Neural progenitor cell (in vitro differentiated cells): Measurements from ENCODE around the gene SLC1A4. TPM values are rescaled to one million over a fixed set of nuclear protein-coding genes. Genes with fewer than 3 reads are reported as not detected.

Experiments
- DNase-seq: peaks from one replicate; pipeline ENCODE4 v3.0.0-alpha.2; 2016; ENCODE audit warnings: low spot score
- H2AFZ ChIP-seq: fragments of 200-600 bp; sonication (generic); replicated peaks from 2 replicates; pipeline ENCODE4 v1.6.1; 2016; ENCODE audit warnings: antibody characterized with exemption
- H3F3A ChIP-seq: fragments of 200-600 bp; sonication (generic); 2 replicates; pipeline ENCODE4 v1.6.1; 2016; ENCODE audit warnings: antibody characterized with exemption, low read depth
- H3K27ac ChIP-seq: fragments of 200-600 bp; sonication (generic); 2 replicates; pipeline ENCODE4 v1.5.1; 2016; ENCODE audit warnings: mild to moderate bottlenecking
- H3K27me3 ChIP-seq: fragments of 200-600 bp; sonication (generic); 2 replicates; pipeline ENCODE4 v1.6.1; 2016; ENCODE audit warnings: mild to moderate bottlenecking, moderate library complexity
- H3K36me3 ChIP-seq: fragments of 200-600 bp; sonication (generic); 2 replicates; pipeline ENCODE4 v1.5.1; 2016
- H3K4me1 ChIP-seq: fragments of 200-600 bp; sonication (generic); 2 replicates; pipeline ENCODE4 v1.6.1; 2016; ENCODE audit warnings: mixed run types
- H3K4me2 ChIP-seq: fragments of 200-600 bp; sonication (generic); 2 replicates; pipeline ENCODE4 v1.6.1; 2016
- H3K4me3 ChIP-seq: fragments of 200-600 bp; sonication (generic); 2 replicates; pipeline ENCODE4 v1.5.1; 2016
- H3K79me2 ChIP-seq: fragments of 200-600 bp; sonication (generic); 2 replicates; pipeline ENCODE4 v1.6.1; 2016; ENCODE audit warnings: low read depth
- H3K9ac ChIP-seq: fragments of 200-600 bp; sonication (generic); 2 replicates; pipeline ENCODE4 v1.6.1; 2016
- H3K9me3 ChIP-seq: fragments of 200-600 bp; sonication (generic); 2 replicates; pipeline ENCODE4 v1.5.1; 2016; ENCODE audit warnings: low read depth
- H4K20me1 ChIP-seq: fragments of 200-600 bp; sonication (generic); 2 replicates; pipeline ENCODE4 v1.6.1; 2016; ENCODE audit warnings: low read depth
- H3K27ac Mint-ChIP-seq: 3 replicates; pipeline ENCODE4 v1.8.0; 2021; ENCODE audit warnings: mixed read lengths
- H3K27me3 Mint-ChIP-seq: 2 replicates; pipeline ENCODE4 v1.8.0; 2022; ENCODE audit warnings: low read depth, mild to moderate bottlenecking, inconsistent platforms, moderate library complexity, mixed read lengths; ENCODE audit not compliant: insufficient read depth
- H3K36me3 Mint-ChIP-seq: 3 replicates; pipeline ENCODE4 v1.8.0; 2021; ENCODE audit warnings: mixed read lengths
- H3K4me1 Mint-ChIP-seq: 3 replicates; pipeline ENCODE4 v1.8.0; 2021; ENCODE audit warnings: mixed read lengths
- H3K4me3 Mint-ChIP-seq: 3 replicates; pipeline ENCODE4 v1.8.0; 2021; ENCODE audit warnings: mild to moderate bottlenecking, moderate library complexity, mixed read lengths
- H3K9me3 Mint-ChIP-seq: 3 replicates; pipeline ENCODE4 v1.8.0; 2020; ENCODE audit warnings: mixed read lengths
- EZH2 ChIP-seq: fragments of 200-600 bp; sonication (generic); IDR thresholded peaks from 2 replicates; pipeline ENCODE4 v1.6.1; 2017; ENCODE audit warnings: antibody characterized with exemption, mild to moderate bottlenecking, moderate library complexity
- EZH2phosphoT487 ChIP-seq: fragments of 200-600 bp; sonication (generic); IDR thresholded peaks from 2 replicates; pipeline ENCODE4 v1.6.1; 2017; ENCODE audit warnings: antibody characterized with exemption
- total RNA-seq: library from RNA; depleted of rRNA; stranded (reverse); fragments of >200 nt; gene quantifications from 2 replicates; pipeline ENCODE4 v1.2.3, GENCODE V29; 2015; ENCODE audit warnings: low replicate concordance
- TF ChIP-seq, protein P1 (sequence below): fragments of 200-600 bp; sonication (generic); IDR thresholded peaks from 2 replicates; pipeline ENCODE4 v1.5.1; 2017; ENCODE audit warnings: antibody characterized with exemption, mild to moderate bottlenecking

SLC1A4 gene
- total RNA-seq, 1 donor from 2014 or later, result 1.3 TPM

GRCh38 chr2:65061910-65062339, 72.7 kb downstream of the SLC1A4 start:
- Mint-ChIP-seq H3K9me3 (no peaks in the 10 kb centered on the region), H3K36me3 (peaks cover 9% of the 10 kb centered on the region), H3K27me3 (peaks cover 2% of the 10 kb centered on the region), H3K27ac (peak overlapping the region; percentile 72), H3K4me3 (no peak overlapping the region), H3K4me1 (peaks cover 42% of the 10 kb centered on the region)
- Histone ChIP-seq H3K9ac (no peak overlapping the region), H3K4me1 (peaks cover 24% of the 10 kb centered on the region), H3K27me3 (no peaks in the 10 kb centered on the region), H3K79me2 (peaks cover 100% of the 10 kb centered on the region), H4K20me1 (peaks cover 83% of the 10 kb centered on the region), H3K4me3 (no peak overlapping the region), H3K9me3 (no peaks in the 10 kb centered on the region), H3K36me3 (no peaks in the 10 kb centered on the region), H2AFZ (no peak overlapping the region), H3K4me2 (peak overlapping the region; percentile 19), H3F3A (no peaks in the 10 kb centered on the region), H3K27ac (no peak overlapping the region)
- no peak for TF ChIP-seq EZH2phosphoT487
- TF ChIP-seq, protein P1, sequence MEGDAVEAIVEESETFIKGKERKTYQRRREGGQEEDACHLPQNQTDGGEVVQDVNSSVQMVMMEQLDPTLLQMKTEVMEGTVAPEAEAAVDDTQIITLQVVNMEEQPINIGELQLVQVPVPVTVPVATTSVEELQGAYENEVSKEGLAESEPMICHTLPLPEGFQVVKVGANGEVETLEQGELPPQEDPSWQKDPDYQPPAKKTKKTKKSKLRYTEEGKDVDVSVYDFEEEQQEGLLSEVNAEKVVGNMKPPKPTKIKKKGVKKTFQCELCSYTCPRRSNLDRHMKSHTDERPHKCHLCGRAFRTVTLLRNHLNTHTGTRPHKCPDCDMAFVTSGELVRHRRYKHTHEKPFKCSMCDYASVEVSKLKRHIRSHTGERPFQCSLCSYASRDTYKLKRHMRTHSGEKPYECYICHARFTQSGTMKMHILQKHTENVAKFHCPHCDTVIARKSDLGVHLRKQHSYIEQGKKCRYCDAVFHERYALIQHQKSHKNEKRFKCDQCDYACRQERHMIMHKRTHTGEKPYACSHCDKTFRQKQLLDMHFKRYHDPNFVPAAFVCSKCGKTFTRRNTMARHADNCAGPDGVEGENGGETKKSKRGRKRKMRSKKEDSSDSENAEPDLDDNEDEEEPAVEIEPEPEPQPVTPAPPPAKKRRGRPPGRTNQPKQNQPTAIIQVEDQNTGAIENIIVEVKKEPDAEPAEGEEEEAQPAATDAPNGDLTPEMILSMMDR, result no peak
- TF ChIP-seq EZH2, result no peak
- no peak for DNase-seq

DNA sequence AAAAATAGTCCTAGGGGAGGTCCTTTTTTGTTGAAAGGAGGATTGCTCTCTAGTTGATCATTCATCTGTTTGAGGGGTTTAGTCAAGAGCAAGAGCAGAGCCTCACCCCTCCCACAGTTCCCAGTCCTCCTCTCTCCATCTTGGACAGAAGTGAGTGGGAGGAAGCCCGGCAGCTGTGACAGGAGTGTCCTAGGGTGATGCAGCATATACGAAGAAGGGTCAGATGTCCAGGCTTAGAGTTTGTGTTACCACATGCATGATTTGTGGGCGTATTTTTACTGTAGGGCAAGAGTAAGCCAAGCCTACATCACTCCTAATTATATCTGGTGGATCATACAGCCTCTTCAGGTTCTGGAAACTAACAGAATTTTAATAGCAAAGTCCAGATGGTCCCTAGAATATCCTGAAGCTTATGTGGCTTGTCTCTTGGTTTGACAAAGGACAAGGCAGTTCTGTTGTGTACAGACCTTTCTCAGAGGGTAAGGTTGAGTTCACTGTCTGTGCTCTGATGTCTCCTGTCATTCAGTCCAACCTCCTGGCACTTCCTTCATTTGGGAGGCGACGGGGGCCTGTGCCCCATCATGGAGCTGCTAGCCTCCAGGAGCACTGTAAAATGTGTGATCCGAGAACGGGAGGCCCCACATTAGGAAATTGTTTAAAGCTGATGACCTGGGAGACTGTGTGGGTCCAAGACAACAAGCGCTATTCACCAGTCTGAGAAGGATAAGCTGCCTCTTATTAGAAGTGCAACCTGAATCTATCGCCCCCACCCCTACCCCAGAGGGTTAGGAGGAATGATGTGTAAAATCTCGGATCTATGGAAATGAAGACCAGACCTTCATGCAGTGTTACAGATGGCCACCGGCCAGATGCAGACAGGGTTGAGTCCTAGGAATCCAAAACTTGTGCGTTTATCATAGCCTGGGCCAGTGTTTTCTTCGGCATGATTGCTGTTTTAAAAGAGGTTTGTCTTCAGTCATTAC, 73.9 kb downstream of the SLC1A4 start:
- DNase-seq, result no peak
- H3K36me3 ChIP-seq, result no peaks in the 10 kb centered on the region
- H4K20me1 ChIP-seq, result peaks cover 93% of the 10 kb centered on the region
- H3K9me3 ChIP-seq, result no peaks in the 10 kb centered on the region
- no peaks in the 10 kb centered on the region for H3K27me3 ChIP-seq
- no peak overlapping the region for H2AFZ ChIP-seq
- no peak overlapping the region for H3K4me2 ChIP-seq
- H3K4me1 ChIP-seq, result peaks cover 16% of the 10 kb centered on the region
- H3F3A ChIP-seq, result no peaks in the 10 kb centered on the region
- peaks cover 7% of the 10 kb centered on the region for H3K36me3 Mint-ChIP-seq
- H3K9ac ChIP-seq, result no peak overlapping the region
- peaks cover 31% of the 10 kb centered on the region for H3K4me1 Mint-ChIP-seq
- H3K4me3 ChIP-seq, result no peak overlapping the region
- no peak overlapping the region for H3K27ac ChIP-seq
- peaks cover 5% of the 10 kb centered on the region for H3K27me3 Mint-ChIP-seq
- H3K79me2 ChIP-seq, result peaks cover 100% of the 10 kb centered on the region
- no peak overlapping the region for H3K4me3 Mint-ChIP-seq
- no peak overlapping the region for H3K27ac Mint-ChIP-seq
- no peak for TF ChIP-seq EZH2
- TF ChIP-seq, protein P1, result no peak
- no peaks in the 10 kb centered on the region for H3K9me3 Mint-ChIP-seq

- no peak overlapping the region for H3K4me2 ChIP-seq
- no peak overlapping the region for H3K27ac Mint-ChIP-seq
Observed at GRCh38 chr2:65064728-65065552, 75.7 kb downstream of the SLC1A4 start.

More at GRCh38 chr2:65064728-65065552, 75.7 kb downstream of the SLC1A4 start:
- peaks cover 94% of the 10 kb centered on the region for H4K20me1 ChIP-seq
- Mint-ChIP-seq H3K4me3 (no peak overlapping the region), H3K9me3 (no peaks in the 10 kb centered on the region), H3K36me3 (peaks cover 9% of the 10 kb centered on the region), H3K27me3 (peaks cover 5% of the 10 kb centered on the region), H3K4me1 (peaks cover 29% of the 10 kb centered on the region)
- no peaks in the 10 kb centered on the region for H3K9me3 ChIP-seq
- peak; percentile 55 for DNase-seq
- H3F3A ChIP-seq, result no peaks in the 10 kb centered on the region
- H3K79me2 ChIP-seq, result peaks cover 91% of the 10 kb centered on the region
- H3K27me3 ChIP-seq, result no peaks in the 10 kb centered on the region
- no peak overlapping the region for H2AFZ ChIP-seq
- H3K4me3 ChIP-seq, result no peak overlapping the region
- TF ChIP-seq EZH2, result no peak
- TF ChIP-seq, protein P1, result peak; percentile 51
- no peak overlapping the region for H3K9ac ChIP-seq
- no peaks in the 10 kb centered on the region for H3K36me3 ChIP-seq
- H3K4me1 ChIP-seq, result peaks cover 10% of the 10 kb centered on the region
- H3K27ac ChIP-seq, result no peak overlapping the region
